Calu3 (cell line): ENCODE measurements around the gene RWDD3. TPM values are rescaled to one million over a fixed set of nuclear protein-coding genes. Genes with fewer than 3 reads are reported as not detected.

Experiments
- BruUV-seq: library from RNA; stranded (reverse); fragments of 400-500 nt; replicated peaks from 2 replicates; lab custom pipeline; 2021; lab: Mats Ljungman, UMichigan
- CTCF ChIA-PET: fragments of 300-600 bp; sonication (Branson Sonifier 250); formaldehyde crosslinking; loops from one replicate; lab custom pipeline; 2022; ENCODE audit warnings: antibody characterized with exemption; lab: Charles Lee
- DNase-seq: peaks from one replicate; pipeline ENCODE4 v3.0.0; 2022
- H3K27ac Mint-ChIP-seq: one replicate; pipeline ENCODE4 v1.8.0; 2022; ENCODE audit warnings: mixed read lengths; ENCODE audit not compliant: unreplicated experiment
- H3K27me3 Mint-ChIP-seq: one replicate; pipeline ENCODE4 v1.8.0; 2022; ENCODE audit warnings: mixed read lengths; ENCODE audit not compliant: unreplicated experiment
- H3K36me3 Mint-ChIP-seq: one replicate; pipeline ENCODE4 v1.8.0; 2022; ENCODE audit warnings: mild to moderate bottlenecking, moderate library complexity, mixed read lengths; ENCODE audit not compliant: insufficient read depth, unreplicated experiment
- H3K4me1 Mint-ChIP-seq: one replicate; pipeline ENCODE4 v1.8.0; 2022; ENCODE audit warnings: mild to moderate bottlenecking, low read depth, mixed read lengths; ENCODE audit not compliant: unreplicated experiment
- H3K4me3 Mint-ChIP-seq: one replicate; pipeline ENCODE4 v1.8.0; 2022; ENCODE audit warnings: mild to moderate bottlenecking, low read depth, moderate library complexity, mixed read lengths; ENCODE audit not compliant: unreplicated experiment
- H3K9me3 Mint-ChIP-seq: one replicate; pipeline ENCODE4 v1.8.0; 2022; ENCODE audit warnings: low read depth, mixed read lengths; ENCODE audit not compliant: unreplicated experiment
- CTCF ChIP-seq: fragments of 200-600 bp; IDR thresholded peaks from one replicate; pipeline ENCODE4 v1.8.0; 2022; ENCODE audit warnings: antibody characterized with exemption; ENCODE audit not compliant: unreplicated experiment
- intact Hi-C: fragments of 100-400 bp; cut with micrococcal nuclease; formaldehyde crosslinking; loops from one replicate; pipeline ENCODE4 v1.10.0; 2022; ENCODE audit not compliant: unreplicated experiment
- total RNA-seq: library from RNA; stranded (reverse); gene quantifications from 2 replicates; pipeline ENCODE4 v1.2.3, GENCODE V29; 2022

Gene RWDD3
- total RNA-seq, 1 experiment from 2014 or later = 25.2 TPM

GRCh38 chr1:95216292-95216990, 17.6 kb upstream of the RWDD3 start:
- intact Hi-C loops = no loop called here
- Mint-ChIP-seq H3K27me3 (no peaks in the 10 kb centered on the region), H3K9me3 (peaks cover 10% of the 10 kb centered on the region), H3K4me1 (peaks cover 13% of the 10 kb centered on the region), H3K36me3 (peaks cover 5% of the 10 kb centered on the region), H3K27ac (no peak overlapping the region), H3K4me3 (no peak overlapping the region)
- TF ChIP-seq CTCF = no peak
- DNase-seq = no peak
- BruUV-seq = no TSS peak
- CTCF ChIA-PET = interaction anchor here (0.6 kb wide), 1 partner anchor 11 kb away, joined by 4 read pairs; no protein-coding TSS in a partner anchor

GRCh38 chr1:95217371-95217770, 16.6 kb upstream of the RWDD3 start:
- no peak overlapping the region for H3K4me3 Mint-ChIP-seq
- H3K9me3 Mint-ChIP-seq = peaks cover 10% of the 10 kb centered on the region
- no peaks in the 10 kb centered on the region for H3K27me3 Mint-ChIP-seq
- peaks cover 13% of the 10 kb centered on the region for H3K4me1 Mint-ChIP-seq
- no TSS peak for BruUV-seq
- no peak for TF ChIP-seq CTCF
- no peak overlapping the region for H3K27ac Mint-ChIP-seq
- CTCF ChIA-PET = no interaction called here
- DNase-seq = no peak
- intact Hi-C loops = no loop called here
- H3K36me3 Mint-ChIP-seq = peaks cover 5% of the 10 kb centered on the region

GRCh38 chr1:95219407-95219806, 14.6 kb upstream of the RWDD3 start:
- no TSS peak for BruUV-seq
- intact Hi-C loops = no loop called here
- no peak for DNase-seq
- Mint-ChIP-seq H3K27me3 (no peaks in the 10 kb centered on the region), H3K9me3 (peaks cover 7% of the 10 kb centered on the region), H3K27ac (no peak overlapping the region), H3K4me1 (peaks cover 13% of the 10 kb centered on the region), H3K4me3 (no peak overlapping the region), H3K36me3 (peaks cover 5% of the 10 kb centered on the region)
- CTCF ChIA-PET = no interaction called here
- TF ChIP-seq CTCF = no peak

DNA sequence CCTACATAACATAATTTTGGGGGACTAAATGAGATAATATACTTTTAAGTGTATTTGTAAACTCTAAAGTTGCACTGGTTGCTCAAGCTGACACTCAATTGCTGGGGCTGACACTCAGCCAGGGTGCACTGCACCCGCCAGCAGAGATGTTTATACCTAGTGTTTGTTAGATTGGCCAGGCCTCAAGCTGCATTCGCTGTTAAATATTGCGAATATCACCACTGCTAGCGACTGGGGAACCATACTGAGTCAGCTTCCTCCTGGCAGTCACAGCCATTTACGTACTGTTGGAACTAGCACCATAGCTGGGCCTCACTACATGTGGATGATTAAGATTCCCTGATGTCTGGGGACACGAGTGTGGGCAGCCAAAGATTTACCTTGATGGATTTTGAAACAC, 12.7 kb upstream of the RWDD3 start:
- H3K4me1 Mint-ChIP-seq = peaks cover 14% of the 10 kb centered on the region
- no TSS peak for BruUV-seq
- peaks cover 4% of the 10 kb centered on the region for H3K9me3 Mint-ChIP-seq
- no peak overlapping the region for H3K27ac Mint-ChIP-seq
- H3K27me3 Mint-ChIP-seq = no peaks in the 10 kb centered on the region
- CTCF ChIA-PET = no interaction called here
- DNase-seq = no peak
- peaks cover 5% of the 10 kb centered on the region for H3K36me3 Mint-ChIP-seq
- no peak for TF ChIP-seq CTCF
- no peak overlapping the region for H3K4me3 Mint-ChIP-seq
- intact Hi-C loops = no loop called here
